ENCODE results near the gene WDR76. TPM values are rescaled to one million over a fixed set of nuclear protein-coding genes. Genes with fewer than 3 reads are reported as not detected.

Gene WDR76
- total RNA-seq, 1 donor from 2014 or later, result 0.73 TPM

GRCh38 chr15:43905755-43906154 is 79.0 kb downstream of the WDR76 start:
- H3K9me3 ChIP-seq (ENCODE audit: insufficient read depth, low read depth, low read length), result no peaks in the 10 kb centered on the region
- Mint-ChIP-seq H3K36me3 (ENCODE audit: low read depth, unreplicated experiment) (peaks cover 24% of the 10 kb centered on the region), H3K27me3 (ENCODE audit: low read depth, unreplicated experiment) (no peaks in the 10 kb centered on the region), H3K27ac (ENCODE audit: unreplicated experiment) (no peak overlapping the region), H3K4me1 (ENCODE audit: low read depth, unreplicated experiment) (peaks cover 4% of the 10 kb centered on the region), H3K9me3 (ENCODE audit: unreplicated experiment) (no peaks in the 10 kb centered on the region), H3K4me3 (ENCODE audit: unreplicated experiment) (no peak overlapping the region)
- H3K4me2 ChIP-seq (ENCODE audit: low read length), result no peak overlapping the region
- H3K79me2 ChIP-seq (ENCODE audit: insufficient read depth, low read length), result no peaks in the 10 kb centered on the region
- H3K27me3 ChIP-seq (ENCODE audit: insufficient read depth, low read length), result no peaks in the 10 kb centered on the region
- no peak overlapping the region for H3K27ac ChIP-seq (ENCODE audit: low read depth, low read length)
- no peak overlapping the region for H3K9ac ChIP-seq (ENCODE audit: low read length)
- no peaks in the 10 kb centered on the region for H4K20me1 ChIP-seq (ENCODE audit: insufficient read depth, low read length)
- no peak overlapping the region for H2AFZ ChIP-seq (ENCODE audit: low read depth, low read length)
- H3K4me3 ChIP-seq (ENCODE audit: insufficient read depth, low read depth, low read length), result no peak overlapping the region
- FAIRE-seq, result no peak
- no peak for TF ChIP-seq EZH2 (IDR thresholded peaks at IDR 0.05; ENCODE audit: insufficient read depth, low read length)
- TF ChIP-seq CTCF (IDR thresholded peaks at IDR 0.05; ENCODE audit: insufficient read depth, low read depth, low read length), result no peak
- no peaks in the 10 kb centered on the region for H3K36me3 ChIP-seq (ENCODE audit: insufficient read depth, low read length)
- no peak for DNase-seq (ENCODE audit: low read depth)
- peaks cover 6% of the 10 kb centered on the region for H3K4me1 ChIP-seq (ENCODE audit: insufficient read depth, low read length)

DNA sequence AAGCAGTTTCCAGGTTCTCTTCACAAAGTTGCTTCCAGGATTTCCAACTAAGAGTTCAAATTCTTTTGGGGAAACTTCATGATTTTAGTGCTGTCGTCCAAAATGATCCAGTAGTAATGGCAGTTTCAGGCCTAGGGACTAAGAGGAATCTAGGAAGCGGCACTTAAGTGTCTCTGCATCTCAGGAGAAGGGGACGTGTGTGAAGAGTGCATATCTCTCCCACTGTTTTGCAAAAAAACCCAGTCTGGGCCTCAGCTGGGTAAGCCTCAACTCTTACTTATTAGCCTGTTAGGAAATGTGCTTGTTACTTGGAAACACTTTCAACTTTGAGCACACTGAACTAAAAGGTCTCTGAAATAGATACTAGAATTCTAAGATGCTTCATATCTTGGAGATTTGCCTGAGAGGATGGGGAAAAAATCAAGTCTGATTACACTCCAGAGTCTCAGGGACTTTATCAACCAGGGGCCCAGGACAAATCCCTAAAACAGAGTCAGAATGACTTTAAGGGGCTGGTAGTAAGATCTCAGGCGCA is 81.8 kb downstream of the WDR76 start:
- Mint-ChIP-seq H3K9me3 (ENCODE audit: unreplicated experiment) (no peaks in the 10 kb centered on the region), H3K27ac (ENCODE audit: unreplicated experiment) (no peak overlapping the region), H3K36me3 (ENCODE audit: low read depth, unreplicated experiment) (peaks cover 22% of the 10 kb centered on the region), H3K4me1 (ENCODE audit: low read depth, unreplicated experiment) (peaks cover 23% of the 10 kb centered on the region), H3K4me3 (ENCODE audit: unreplicated experiment) (no peak overlapping the region), H3K27me3 (ENCODE audit: low read depth, unreplicated experiment) (no peaks in the 10 kb centered on the region)
- peaks cover 28% of the 10 kb centered on the region for H3K4me1 ChIP-seq (ENCODE audit: insufficient read depth, low read length)
- DNase-seq (ENCODE audit: low read depth) (no peak), FAIRE-seq (no peak)
- no peak overlapping the region for H2AFZ ChIP-seq (ENCODE audit: low read depth, low read length)
- no peaks in the 10 kb centered on the region for H3K36me3 ChIP-seq (ENCODE audit: insufficient read depth, low read length)
- H3K4me3 ChIP-seq (ENCODE audit: insufficient read depth, low read depth, low read length), result no peak overlapping the region
- H3K9me3 ChIP-seq (ENCODE audit: insufficient read depth, low read depth, low read length), result no peaks in the 10 kb centered on the region
- H3K9ac ChIP-seq (ENCODE audit: low read length), result no peak overlapping the region
- no peaks in the 10 kb centered on the region for H3K27me3 ChIP-seq (ENCODE audit: insufficient read depth, low read length)
- no peak overlapping the region for H3K27ac ChIP-seq (ENCODE audit: low read depth, low read length)
- H4K20me1 ChIP-seq (ENCODE audit: insufficient read depth, low read length), result no peaks in the 10 kb centered on the region
- TF ChIP-seq EZH2 (IDR thresholded peaks at IDR 0.05; ENCODE audit: insufficient read depth, low read length) (no peak), CTCF (IDR thresholded peaks at IDR 0.05; ENCODE audit: insufficient read depth, low read depth, low read length) (no peak)
- no peak overlapping the region for H3K4me2 ChIP-seq (ENCODE audit: low read length)
- H3K79me2 ChIP-seq (ENCODE audit: insufficient read depth, low read length), result no peaks in the 10 kb centered on the region

DNA sequence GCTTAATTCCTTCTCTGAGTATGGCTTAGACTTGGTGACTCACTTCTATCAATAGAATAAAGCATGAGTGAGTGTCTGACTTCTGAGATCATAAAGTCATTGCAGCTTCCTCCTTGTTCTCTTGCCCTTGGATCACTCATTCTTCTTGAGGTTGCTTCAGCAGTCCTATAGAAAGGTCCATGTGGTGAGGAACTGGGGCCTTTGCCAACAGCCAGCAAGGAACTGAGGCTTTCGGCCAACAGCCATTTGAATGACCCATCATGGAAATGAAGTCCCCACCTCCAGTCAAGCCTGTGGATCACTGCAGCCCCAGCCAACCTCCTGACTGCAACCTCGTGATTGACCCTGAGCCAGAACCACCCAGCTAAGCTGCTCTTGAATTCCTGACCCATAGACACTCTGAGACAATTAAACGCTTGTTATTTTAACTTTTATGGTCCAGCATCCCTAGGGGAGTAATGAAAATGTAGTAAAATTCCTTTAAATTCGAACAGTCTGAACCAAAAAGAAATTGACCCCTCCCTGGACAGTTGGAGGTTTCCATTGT is 84.5 kb downstream of the WDR76 start:
- Histone ChIP-seq H4K20me1 (ENCODE audit: insufficient read depth, low read length) (no peaks in the 10 kb centered on the region), H3K4me3 (ENCODE audit: insufficient read depth, low read depth, low read length) (no peak overlapping the region), H3K9ac (ENCODE audit: low read length) (peak overlapping the region; percentile 3), H3K27ac (ENCODE audit: low read depth, low read length) (peak overlapping the region; percentile 89), H3K79me2 (ENCODE audit: insufficient read depth, low read length) (no peaks in the 10 kb centered on the region), H3K4me1 (ENCODE audit: insufficient read depth, low read length) (peaks cover 33% of the 10 kb centered on the region), H3K36me3 (ENCODE audit: insufficient read depth, low read length) (peaks cover 3% of the 10 kb centered on the region), H3K9me3 (ENCODE audit: insufficient read depth, low read depth, low read length) (no peaks in the 10 kb centered on the region), H3K27me3 (ENCODE audit: insufficient read depth, low read length) (no peaks in the 10 kb centered on the region), H3K4me2 (ENCODE audit: low read length) (peak overlapping the region; percentile 26), H2AFZ (ENCODE audit: low read depth, low read length) (no peak overlapping the region)
- H3K4me3 Mint-ChIP-seq (ENCODE audit: unreplicated experiment), result peak overlapping the region; percentile 12
- peaks cover 38% of the 10 kb centered on the region for H3K4me1 Mint-ChIP-seq (ENCODE audit: low read depth, unreplicated experiment)
- H3K9me3 Mint-ChIP-seq (ENCODE audit: unreplicated experiment), result no peaks in the 10 kb centered on the region
- DNase-seq (ENCODE audit: low read depth) (peak; percentile 98), FAIRE-seq (peak; percentile 94)
- TF ChIP-seq CTCF (IDR thresholded peaks at IDR 0.05; ENCODE audit: insufficient read depth, low read depth, low read length), result no peak
- TF ChIP-seq EZH2 (IDR thresholded peaks at IDR 0.05; ENCODE audit: insufficient read depth, low read length), result no peak
- no peaks in the 10 kb centered on the region for H3K27me3 Mint-ChIP-seq (ENCODE audit: low read depth, unreplicated experiment)
- peaks cover 11% of the 10 kb centered on the region for H3K36me3 Mint-ChIP-seq (ENCODE audit: low read depth, unreplicated experiment)
- peak overlapping the region; percentile 55 for H3K27ac Mint-ChIP-seq (ENCODE audit: unreplicated experiment)
